GM10266 (cell line): Measurements from ENCODE around the gene PAEP.

ENCODE experiments used
- DNase-seq: peaks from one replicate; pipeline ENCODE4 v3.0.0; 2012; ENCODE audit errors: extremely low spot score
- TF ChIP-seq, protein P1 (sequence below): IDR thresholded peaks from 2 replicates; pipeline ENCODE4 v1.5.1; 2012; ENCODE audit warnings: mild to moderate bottlenecking, low read depth; ENCODE audit not compliant: control insufficient read depth, insufficient read depth; ENCODE audit errors: missing control alignments

The PAEP gene

GRCh38 chr9:135565141-135565628, 3.6 kb downstream of the PAEP start:
- DNase-seq = no peak
- TF ChIP-seq, protein P1, sequence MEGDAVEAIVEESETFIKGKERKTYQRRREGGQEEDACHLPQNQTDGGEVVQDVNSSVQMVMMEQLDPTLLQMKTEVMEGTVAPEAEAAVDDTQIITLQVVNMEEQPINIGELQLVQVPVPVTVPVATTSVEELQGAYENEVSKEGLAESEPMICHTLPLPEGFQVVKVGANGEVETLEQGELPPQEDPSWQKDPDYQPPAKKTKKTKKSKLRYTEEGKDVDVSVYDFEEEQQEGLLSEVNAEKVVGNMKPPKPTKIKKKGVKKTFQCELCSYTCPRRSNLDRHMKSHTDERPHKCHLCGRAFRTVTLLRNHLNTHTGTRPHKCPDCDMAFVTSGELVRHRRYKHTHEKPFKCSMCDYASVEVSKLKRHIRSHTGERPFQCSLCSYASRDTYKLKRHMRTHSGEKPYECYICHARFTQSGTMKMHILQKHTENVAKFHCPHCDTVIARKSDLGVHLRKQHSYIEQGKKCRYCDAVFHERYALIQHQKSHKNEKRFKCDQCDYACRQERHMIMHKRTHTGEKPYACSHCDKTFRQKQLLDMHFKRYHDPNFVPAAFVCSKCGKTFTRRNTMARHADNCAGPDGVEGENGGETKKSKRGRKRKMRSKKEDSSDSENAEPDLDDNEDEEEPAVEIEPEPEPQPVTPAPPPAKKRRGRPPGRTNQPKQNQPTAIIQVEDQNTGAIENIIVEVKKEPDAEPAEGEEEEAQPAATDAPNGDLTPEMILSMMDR = no peak

DNA sequence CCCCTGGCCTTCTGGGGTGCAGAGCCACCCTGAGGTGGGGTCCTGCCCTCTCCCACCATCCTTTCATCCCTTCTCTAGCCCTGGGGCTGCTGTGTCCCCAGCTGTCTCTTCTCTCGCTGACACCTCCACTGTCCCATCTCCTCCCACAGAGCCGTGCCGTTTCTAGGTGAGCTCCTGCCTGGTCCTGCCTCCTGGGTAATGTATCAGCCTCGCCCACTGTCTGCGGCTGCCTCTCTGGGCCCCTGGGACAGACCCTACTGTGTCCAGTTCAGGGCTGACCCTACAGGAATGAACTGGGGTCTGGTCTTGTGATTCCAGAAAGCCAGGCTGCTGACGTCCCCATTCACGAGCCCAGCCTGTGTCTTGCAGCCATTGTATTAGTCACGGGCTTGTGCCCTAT, 4.1 kb downstream of the PAEP start:
- TF ChIP-seq, protein P1 = no peak
- DNase-seq = no peak

GRCh38 chr9:135566552-135566951, 5.0 kb downstream of the PAEP start:
- TF ChIP-seq, protein P1 = no peak
- no peak for DNase-seq

DNA sequence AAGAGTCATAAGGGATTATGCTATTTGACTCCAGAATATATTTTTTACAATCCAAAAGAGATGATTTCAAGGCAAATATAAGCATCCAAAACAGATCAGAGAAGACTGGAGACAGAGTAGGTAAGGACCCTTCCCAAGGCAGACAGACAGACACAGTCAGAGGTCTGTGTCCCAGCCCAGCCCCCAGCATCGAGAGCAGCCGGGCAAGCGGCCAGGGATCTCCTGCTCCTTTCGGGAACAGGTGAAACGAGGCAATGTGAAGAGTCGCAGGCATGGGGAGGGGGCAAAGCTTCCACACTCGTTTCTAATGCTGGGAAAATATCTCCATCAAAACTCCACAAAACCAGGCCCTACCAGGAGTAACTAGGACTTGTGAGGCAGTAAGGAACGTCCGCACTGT, 5.8 kb downstream of the PAEP start:
- no peak for DNase-seq
- TF ChIP-seq, protein P1 = no peak

- TF ChIP-seq, protein P1 = no peak
- no peak for DNase-seq
Measured at GRCh38 chr9:135568026-135568425, 6.5 kb downstream of the PAEP start.

GRCh38 chr9:135570456-135570855, 8.9 kb downstream of the PAEP start:
- TF ChIP-seq, protein P1 = no peak
- DNase-seq = no peak

DNA sequence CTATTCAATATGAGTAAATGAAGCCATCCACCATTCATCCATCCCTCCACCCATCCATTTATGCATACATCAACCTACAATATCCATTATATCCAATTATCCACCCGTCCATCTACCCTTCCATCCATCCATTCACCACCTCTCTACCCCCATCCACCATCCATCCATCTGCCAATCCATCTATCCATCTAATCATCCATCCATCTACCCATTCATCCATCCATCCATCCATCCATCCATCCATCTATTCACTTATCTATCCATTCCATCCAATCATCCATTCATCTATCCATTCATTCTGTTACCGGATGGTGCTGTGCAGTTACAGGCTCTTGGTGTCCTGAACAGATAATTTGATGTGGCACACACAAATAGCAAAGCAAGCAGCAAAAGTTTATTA, 10.7 kb downstream of the PAEP start:
- DNase-seq = no peak
- TF ChIP-seq, protein P1 = no peak
